Left colon (tissue), 2 donors: ENCODE measurements around the gene PLA2G15. TPM values are rescaled to one million over a fixed set of nuclear protein-coding genes. Genes with fewer than 3 reads are reported as not detected.

ENCODE experiments used
- ATAC-seq: fragments of 200-7000 bp; cut with Tn5 transposase; one replicate; pipeline ENCODE4 v1.9.1; 2020; ENCODE audit warnings: mild to moderate bottlenecking, moderate library complexity
- DNase-seq, 2 donors: peaks; one replicate each; pipeline ENCODE4 v3.0.0-alpha.2; 2020
- intact Hi-C, 2 donors: fragments of 100-400 bp; cut with DNase I in 1 of 2; cut with micrococcal nuclease in 1 of 2; formaldehyde crosslinking; loops; one replicate each; pipeline versions ENCODE4 v1.11.2 to v1.14.0; 2022; cut with DNase I, micrococcal nuclease
- total RNA-seq, 2 donors: library from RNA; stranded (reverse); fragmentation: NEBNext Ultra II Directional; extraction: Animal tissue kit (Norgen Biotek cat#: 25700); gene quantifications; one replicate each; pipeline ENCODE4 v1.2.1, GENCODE V29; 2021
- donor health status: DM: no; HTN: no; CAD: no.
- donor health status: DM: yes; HTN: yes; CAD: no.

Gene PLA2G15
- total RNA-seq, 2 donors from 2014 or later, result 15.1 to 15.5 TPM

DNA sequence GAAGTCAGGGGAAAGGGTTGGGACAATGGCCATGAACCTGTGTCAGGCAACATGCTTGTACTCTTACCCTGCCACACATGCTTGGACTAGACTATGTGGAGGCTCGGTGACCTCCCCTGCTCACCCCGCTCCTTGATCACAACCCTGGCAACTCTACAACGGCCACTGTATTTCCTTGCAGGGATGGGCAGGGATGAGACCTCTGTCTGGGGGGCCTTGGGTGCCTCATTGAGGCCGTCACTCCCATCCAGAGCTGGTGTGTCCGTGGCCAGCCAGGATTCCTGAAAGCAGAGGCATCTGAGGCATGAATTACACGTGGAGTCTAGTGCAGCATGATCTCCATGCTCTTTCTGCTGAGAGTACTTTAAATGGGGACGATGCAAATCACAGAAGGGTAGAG is 948 bp downstream of the PLA2G15 start:
- intact Hi-C loops, result no loop called here
- no peak for DNase-seq
- ATAC-seq, result no peak

DNA sequence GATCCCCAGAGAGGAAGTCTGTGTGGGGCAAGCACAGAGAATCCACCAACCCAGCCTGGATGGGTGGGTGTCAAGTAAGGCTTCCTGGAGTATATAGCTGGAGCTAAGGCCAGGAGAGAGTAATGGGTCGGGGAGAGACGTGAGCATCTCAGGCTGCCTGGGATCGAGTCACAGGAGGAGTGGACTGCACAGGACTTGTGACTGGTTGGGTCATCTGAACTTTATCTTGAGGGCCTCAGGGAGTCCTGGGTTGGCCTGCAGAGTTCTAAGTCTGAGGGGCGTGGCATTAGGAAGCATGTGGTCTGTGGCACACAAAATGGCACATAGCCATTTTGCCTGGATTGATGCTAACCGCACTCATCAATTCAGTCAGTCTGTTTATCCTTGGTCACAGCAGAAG is 1.5 kb downstream of the PLA2G15 start:
- ATAC-seq, result no peak

DNA sequence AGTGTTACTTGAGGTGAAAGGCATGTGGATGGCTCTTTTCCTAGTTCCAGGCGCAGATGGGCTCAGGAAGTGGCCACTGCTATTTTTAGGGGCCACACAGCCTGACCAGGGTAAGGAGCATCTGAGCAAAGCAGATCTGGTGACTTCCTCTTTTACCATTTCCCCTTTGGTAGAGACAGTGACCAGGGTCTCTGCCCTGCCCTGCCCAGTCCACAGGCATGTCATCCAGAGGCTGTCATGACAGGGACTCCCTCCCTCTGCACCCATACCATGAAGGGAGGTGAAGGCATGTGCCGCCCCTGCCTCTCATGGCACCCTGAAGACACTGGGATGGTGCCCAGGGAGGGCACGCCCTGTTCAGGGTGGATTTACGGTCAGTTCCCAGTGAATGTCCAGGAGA is 2.2 kb downstream of the PLA2G15 start:
- intact Hi-C loops, result no loop called here
- no peak for DNase-seq
- ATAC-seq, result no peak

More for the DNA sequence above, 1.5 kb downstream of the PLA2G15 start:
- DNase-seq, result no peak
- intact Hi-C loops, result no loop called here

DNA sequence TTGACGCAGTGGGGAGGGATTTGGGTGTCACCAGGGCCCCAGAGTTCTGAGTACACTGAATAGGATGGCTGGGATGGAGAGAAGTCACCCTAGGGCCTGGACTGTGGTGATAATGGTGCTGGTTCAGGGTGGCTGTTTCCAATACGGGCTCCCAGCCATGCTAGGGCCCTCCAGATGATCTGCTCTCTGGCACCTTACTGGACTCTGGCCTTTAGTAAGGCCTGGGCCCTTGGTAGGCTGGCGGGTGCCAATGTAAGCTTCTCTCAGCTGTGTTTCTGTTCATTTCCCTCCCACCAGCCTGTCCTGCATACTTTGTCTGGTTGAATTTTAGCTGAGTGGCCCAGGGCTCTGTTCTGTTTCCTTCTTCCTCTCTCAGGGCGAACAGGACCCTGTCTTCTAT is 2.8 kb downstream of the PLA2G15 start:
- DNase-seq (no peak), ATAC-seq (no peak)
- intact Hi-C loops, result no loop called here

DNA sequence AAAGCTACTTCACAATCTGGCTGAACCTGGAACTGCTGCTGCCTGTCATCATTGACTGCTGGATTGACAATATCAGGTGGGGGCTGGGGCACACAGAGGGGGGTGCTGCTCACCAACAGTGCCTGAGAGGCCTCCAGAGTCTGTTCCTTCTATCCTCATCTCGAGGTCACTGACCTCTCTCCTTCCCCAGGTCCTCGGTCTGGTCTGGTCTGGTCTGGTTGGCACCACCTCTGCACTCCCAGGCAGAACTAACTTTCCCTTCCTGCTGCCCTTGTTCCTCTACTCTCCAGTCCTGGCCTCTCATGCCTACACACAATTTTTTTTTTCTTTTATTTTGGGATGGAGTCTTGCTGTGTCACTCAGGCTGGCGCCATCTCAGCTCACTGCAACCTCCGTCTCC is 4.2 kb downstream of the PLA2G15 start:
- intact Hi-C loops, result no loop called here
- DNase-seq, result no peak

DNA sequence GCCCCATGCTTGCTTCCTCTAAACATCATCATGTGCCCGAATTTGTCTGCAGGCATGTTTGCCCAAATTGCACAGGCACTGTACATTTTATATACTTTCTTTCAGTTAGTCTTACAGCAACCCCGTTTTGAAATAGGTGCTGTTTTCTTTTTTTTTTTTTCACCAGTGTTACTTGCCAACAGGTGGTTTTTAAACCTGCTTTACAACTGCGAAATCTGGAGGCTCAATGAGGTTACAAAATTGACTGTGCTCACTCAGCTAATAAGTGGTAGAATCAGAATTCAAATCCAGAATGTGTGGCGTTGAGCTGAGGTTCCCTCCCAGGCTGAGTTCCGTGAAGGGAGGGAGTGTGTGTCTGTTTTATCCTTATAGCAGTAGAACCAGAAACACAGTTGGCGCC is 5.8 kb downstream of the PLA2G15 start:
- ATAC-seq (no peak), DNase-seq (no peak)
- intact Hi-C loops, result no loop called here

More for the DNA sequence above, 4.2 kb downstream of the PLA2G15 start:
- no peak for ATAC-seq

DNA sequence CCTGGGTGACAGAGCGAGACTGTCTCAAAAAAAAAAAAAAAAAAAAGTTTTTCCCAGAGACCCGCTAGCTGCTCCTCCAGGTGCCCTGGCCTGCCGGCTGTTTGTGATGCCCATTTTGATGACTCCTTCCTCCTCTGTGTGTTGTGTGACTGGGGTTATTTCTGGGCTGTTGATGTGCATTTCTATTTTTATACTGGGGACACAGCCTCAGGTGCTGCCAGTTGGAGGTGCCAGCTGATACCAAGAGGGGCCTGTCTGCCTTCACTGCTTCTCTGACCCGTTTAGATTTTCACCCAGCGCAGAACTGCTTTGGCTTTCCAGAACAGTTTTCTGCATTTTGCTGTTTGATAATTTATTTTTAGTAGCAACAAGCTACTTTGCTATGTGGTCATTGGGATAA is 6.7 kb downstream of the PLA2G15 start:
- intact Hi-C loops, result no loop called here
- DNase-seq (no peak), ATAC-seq (no peak)

DNA sequence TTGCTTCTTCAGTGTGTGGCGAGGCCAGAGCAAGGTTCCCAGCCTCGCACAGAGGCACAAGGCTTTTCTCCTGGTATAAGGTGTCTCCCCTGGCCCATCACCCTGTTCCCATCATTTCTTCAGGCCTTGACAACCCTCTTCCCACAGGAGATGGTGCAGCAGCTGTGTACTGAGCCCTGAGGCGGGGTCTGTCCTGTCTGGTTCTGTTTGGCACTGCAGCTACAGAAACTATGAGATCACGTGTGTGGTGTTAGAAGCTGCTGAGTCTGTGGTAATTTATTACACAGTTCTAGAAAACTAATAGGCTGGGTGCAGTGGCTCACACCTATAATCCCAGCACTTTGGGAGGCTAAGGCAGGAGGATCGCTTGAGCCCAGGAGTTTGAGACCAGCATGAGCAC is 7.2 kb downstream of the PLA2G15 start:
- DNase-seq, result no peak
- ATAC-seq, result no peak
- intact Hi-C loops, result no loop called here

DNA sequence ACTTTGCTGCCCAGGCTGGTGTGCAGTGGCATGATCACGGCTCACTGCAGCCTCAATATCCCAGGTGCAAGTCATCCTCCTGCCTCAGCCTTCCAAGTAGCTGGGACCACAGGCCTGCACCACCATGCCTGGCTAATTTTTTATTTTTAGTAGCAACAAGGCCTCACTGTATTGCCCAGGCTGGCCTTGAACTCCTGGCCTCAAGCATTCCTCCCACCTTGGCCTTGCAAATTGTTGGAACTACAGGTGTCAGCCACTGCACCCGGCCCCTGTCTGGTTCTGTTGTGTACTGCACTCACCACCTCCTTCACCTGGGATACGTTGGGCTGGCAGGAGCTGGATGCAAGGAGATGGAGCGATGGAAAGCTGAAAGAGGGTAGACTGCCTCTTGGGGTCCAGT is 8.5 kb downstream of the PLA2G15 start:
- DNase-seq (no peak), ATAC-seq (no peak)
- intact Hi-C loops, result no loop called here

DNA sequence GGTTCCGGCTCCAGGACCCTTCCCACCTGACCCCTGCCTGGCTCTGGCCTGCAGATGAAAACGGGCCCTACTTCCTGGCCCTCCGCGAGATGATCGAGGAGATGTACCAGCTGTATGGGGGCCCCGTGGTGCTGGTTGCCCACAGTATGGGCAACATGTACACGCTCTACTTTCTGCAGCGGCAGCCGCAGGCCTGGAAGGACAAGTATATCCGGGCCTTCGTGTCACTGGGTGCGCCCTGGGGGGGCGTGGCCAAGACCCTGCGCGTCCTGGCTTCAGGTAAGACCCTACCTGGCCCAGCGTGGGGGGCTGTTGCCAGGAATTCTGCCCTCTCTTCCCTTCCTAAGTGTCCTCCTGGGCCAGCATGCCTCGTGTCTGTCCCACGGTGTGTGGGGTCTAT is 10.5 kb downstream of the PLA2G15 start:
- ATAC-seq, result no peak
- intact Hi-C loops, result no loop called here
- DNase-seq, result no peak

DNA sequence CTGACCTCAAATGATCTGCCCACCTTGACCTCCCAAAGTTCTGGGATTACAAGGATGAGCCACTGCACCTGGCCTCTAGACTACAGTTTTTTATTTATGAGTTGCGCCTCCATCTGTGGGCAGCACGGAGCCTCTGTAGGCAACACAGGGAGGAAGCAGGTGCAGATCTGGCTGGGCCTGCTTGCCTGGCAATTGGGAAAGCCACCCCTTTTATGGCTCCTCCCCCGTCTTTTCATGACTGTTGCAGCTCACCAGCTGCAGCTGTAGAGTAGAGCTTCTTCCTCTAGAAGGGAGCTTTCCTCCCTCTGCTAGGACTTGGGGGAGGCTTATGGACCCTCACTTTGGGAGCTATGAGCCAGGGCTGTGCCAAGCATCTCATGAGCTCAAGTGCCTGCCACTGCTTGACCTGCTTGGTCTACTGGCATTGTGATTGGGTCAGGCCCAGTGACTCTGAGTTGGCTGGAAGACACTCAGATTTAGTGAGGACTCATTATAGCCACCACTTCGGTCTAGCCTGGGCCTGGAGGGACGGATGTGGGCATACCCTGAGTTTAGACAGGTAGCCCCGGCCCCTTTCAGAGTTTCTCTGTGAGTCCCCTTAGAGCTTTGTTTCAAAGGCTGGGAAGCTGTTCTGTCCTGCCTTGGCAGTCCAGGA is 12.2 kb downstream of the PLA2G15 start:
- intact Hi-C loops, result no loop called here
- peak in 1 of 2 donors; percentile 70 for DNase-seq
- ATAC-seq, result peak; percentile 45

DNA sequence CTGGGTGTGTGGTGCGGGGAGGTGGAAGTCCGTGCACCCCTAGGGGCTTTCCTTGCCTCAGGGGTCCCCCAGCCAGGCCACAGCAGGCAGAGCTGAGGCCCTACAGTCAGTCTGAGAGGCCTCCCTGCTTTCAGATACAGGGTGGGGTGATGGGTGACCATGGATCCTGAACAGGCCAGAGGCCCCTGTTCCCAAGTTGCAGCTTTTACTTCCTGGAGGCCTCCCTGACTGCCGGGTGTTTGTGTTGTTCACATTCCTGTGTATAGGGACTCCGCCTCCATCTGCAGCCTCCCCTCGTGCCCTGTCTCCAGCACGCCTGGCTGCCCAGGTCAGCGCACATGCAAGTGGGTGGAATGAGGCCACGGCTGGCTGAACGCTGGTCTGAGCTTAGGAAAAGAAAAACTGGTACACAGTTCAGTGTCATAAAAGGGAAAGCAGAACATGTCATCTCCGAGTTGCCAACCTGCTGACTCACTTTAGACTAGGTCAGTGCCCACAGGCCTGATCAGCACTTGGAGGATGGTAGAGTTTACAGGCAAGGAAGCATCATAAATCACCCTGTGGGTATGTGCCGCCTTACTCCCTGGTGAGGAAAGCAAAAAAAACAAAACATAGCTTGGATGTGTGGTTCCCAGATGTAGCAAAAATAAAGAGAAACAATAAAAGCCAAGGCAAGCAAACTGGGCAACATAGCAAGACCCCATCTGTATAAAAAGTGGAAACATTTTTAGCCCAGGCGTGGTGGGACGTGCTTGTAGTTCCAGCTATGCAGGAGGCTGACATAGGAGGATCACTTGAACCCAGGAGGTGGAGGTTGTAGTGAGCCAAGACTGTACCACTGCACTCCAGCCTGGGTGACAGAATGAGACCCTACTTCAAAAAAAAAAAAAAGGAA is 13.0 kb downstream of the PLA2G15 start:
- intact Hi-C loops, result no loop called here
- ATAC-seq (peak; percentile 79), DNase-seq (peak; percentile 62 to 85)

DNA sequence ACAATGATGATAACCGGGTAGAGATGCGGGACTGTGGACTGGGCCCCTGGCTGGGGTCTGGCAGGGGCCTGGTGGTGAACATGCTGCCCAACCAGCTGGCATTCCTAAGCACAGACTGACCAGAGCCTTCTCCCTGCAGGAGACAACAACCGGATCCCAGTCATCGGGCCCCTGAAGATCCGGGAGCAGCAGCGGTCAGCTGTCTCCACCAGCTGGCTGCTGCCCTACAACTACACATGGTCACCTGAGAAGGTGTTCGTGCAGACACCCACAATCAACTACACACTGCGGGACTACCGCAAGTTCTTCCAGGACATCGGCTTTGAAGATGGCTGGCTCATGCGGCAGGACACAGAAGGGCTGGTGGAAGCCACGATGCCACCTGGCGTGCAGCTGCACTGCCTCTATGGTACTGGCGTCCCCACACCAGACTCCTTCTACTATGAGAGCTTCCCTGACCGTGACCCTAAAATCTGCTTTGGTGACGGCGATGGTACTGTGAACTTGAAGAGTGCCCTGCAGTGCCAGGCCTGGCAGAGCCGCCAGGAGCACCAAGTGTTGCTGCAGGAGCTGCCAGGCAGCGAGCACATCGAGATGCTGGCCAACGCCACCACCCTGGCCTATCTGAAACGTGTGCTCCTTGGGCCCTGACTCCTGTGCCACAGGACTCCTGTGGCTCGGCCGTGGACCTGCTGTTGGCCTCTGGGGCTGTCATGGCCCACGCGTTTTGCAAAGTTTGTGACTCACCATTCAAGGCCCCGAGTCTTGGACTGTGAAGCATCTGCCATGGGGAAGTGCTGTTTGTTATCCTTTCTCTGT is 14.0 kb downstream of the PLA2G15 start:
- DNase-seq, result no peak
- intact Hi-C loops, result no loop called here
- no peak for ATAC-seq

DNA sequence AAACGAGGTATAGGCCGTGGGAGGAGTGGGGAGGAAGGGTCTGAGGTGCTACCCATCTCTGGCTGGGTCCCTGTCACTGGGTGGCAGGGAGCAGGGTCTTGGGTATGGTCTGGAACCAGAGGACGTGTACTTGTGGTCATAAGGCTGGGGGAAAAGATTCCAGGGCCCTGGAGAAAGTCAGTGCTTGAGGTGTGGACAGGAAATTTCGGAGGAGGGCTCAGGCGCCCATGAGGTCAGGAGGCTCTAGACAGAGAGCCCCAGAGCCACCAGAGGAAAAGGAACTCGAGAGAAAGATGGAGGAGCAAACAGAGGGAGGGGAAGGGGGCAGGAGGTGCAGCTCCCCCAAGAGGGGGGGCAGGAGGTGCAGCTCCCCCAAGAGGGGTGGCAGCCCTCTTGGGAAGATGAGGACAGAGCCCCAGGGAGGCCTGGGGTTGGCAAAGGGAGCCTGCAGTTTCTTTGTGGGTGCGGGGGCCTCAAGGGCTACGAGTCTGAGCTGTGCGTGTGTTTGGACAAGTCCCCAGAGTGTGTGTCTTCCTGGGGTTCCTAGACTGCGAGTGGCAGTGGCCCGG is 18.5 kb downstream of the PLA2G15 start:
- no peak for ATAC-seq
- intact Hi-C loops, result loop anchor here in 1 of 2 donors (5.0 kb wide), 1 partner anchor 49 kb away; the partner anchor contains the start of genes PRMT7 and SLC7A6OS
- DNase-seq, result no peak

DNA sequence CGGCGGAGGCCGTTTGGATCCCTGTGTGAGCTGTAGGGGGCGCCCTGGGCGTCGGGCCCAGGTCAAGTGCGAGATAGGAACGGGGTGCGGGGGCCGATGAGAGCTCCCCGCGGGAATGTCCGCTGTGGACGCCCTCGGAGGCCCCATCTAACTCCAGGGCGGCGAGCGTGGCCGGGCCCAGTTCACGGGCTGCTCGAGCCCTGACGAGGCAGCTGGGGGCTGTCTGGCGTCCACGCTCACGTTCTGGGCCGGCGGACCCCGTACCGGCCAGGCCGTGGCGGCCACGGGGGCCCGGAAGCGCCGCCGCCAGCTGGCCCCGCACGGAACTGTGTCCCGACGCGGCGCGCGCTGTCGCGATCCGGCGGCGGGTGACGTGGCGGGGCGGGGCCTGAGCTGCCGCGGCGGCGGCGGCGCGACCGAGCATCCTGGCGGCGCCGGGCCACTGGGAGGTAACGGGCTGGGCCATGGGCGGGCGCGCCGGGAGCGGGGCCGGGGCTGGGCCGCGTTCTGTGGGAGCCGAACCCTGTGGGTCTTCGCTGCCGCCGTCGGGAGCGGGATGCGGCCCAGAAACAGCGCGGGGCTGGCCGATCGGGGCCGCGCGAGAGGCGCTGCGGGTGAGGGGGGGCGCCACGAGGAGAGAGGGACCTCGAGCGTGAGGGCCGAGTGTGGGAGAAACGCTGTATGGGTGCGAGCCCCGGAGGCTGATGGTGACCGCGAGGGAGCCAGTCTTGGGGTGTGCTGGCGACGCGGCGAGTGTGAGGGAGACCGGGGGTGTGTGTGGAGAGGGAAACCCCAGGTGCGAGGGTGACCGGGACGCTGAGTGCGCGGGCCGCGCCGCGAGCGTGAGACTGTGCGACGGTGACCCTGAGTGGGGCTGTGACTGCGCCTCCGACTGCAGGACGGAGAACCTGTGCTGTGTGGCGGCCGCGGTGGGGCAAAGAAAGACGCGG is 19.2 kb downstream of the PLA2G15 start, which contains the start of gene SLC7A6:
SLC7A6 (plus strand) TSS at position 399 of the 950 bp plus-strand sequence. CDS start 10,201 bp downstream, outside the sequence.
- ATAC-seq (peak; percentile 68), DNase-seq (peak; percentile 68 to 84)
- intact Hi-C loops, result loop anchor here in 1 of 2 donors (5.0 kb wide), 1 partner anchor 48 kb away; the partner anchor contains the start of genes PRMT7 and SLC7A6OS

DNA sequence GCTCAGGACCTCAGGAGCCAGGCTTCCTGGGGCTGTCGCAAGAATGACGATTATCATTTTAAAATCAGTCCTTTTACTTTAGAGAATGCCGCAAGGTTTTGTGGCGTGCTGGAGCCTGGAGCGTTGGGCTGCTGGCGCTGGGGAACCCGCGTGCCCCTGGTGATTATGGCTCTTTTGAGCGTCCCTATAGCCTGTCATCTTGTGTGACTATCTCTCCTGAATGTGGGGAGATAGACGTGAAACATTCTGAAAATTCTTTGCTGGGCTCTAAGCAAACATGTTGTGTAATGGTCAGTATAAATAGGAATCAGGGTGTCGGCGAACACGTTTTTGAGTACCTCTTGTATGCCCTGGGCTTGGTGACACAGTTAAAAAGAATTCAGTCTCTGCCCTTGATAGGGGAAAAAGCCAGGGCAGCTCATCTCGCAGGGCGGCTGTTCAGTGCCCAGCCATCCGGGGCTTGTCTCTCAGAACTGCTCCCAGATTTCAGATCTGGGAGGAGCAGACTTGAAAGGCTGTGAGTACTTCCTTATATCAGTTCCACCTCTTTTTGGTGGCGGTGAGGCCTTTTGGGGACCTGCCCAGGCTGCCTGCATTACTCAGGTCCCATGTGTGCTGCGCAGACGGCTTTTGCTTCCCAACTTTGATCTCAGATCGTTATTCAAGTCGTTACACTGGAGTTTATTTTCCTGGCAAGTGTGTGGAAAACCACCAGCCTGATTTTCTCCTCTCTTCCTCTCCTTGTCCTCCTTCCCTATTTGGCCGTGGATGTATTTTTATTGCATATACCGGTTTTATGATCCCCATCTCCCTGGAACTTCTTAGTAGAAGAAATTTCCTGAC is 20.1 kb downstream of the PLA2G15 start:
- intact Hi-C loops, result no loop called here
- DNase-seq (peak; percentile 71 to 77), ATAC-seq (peak; percentile 70)
